GM10266 (cell line): ENCODE results near the gene A4GNT.

ENCODE experiments used
- DNase-seq: peaks from one replicate; pipeline ENCODE4 v3.0.0; 2012; ENCODE audit errors: extremely low spot score
- CTCF ChIP-seq: IDR thresholded peaks from 2 replicates; pipeline ENCODE4 v1.5.1; 2012; ENCODE audit warnings: mild to moderate bottlenecking, low read depth; ENCODE audit not compliant: control insufficient read depth, insufficient read depth; ENCODE audit errors: missing control alignments

Gene A4GNT

GRCh38 chr3:138135833-138136194, 3.6 kb upstream of the A4GNT start:
- DNase-seq: no peak
- no peak for TF ChIP-seq CTCF

GRCh38 chr3:138135146-138135832, 3.1 kb upstream of the A4GNT start:
- no peak for DNase-seq
- TF ChIP-seq CTCF: no peak

GRCh38 chr3:138127636-138128365, 4.4 kb downstream of the A4GNT start:
- no peak for TF ChIP-seq CTCF
- DNase-seq: no peak

- TF ChIP-seq CTCF: no peak
- no peak for DNase-seq
Observed at GRCh38 chr3:138125548-138126221, 6.5 kb downstream of the A4GNT start.

GRCh38 chr3:138124706-138125355, 7.4 kb downstream of the A4GNT start:
- no peak for TF ChIP-seq CTCF
- no peak for DNase-seq

GRCh38 chr3:138124188-138124587, 8.0 kb downstream of the A4GNT start:
- no peak for TF ChIP-seq CTCF
- DNase-seq: no peak
